Measurements from ENCODE around the gene CHORDC1.
"Not testable (repeated sequence)": the region's sequence is repeated elsewhere in the genome, so short reads cannot be mapped to it uniquely, and the experiment has no call there.

The CHORDC1 gene

GRCh38 chr11:90222459-90223247, at the start of gene CHORDC1:
TSS of gene CHORDC1 (minus strand) at chr11:90223049. CDS start at chr11:90222954, 95 bp downstream.
- DNase-seq (ENCODE audit: low read depth): peak; percentile 89

GRCh38 chr11:90257158-90257525, 34.3 kb upstream of the CHORDC1 start:
- DNase-seq (ENCODE audit: low read depth): no peak

GRCh38 chr11:90256404-90257157, 33.7 kb upstream of the CHORDC1 start:
- DNase-seq (ENCODE audit: low read depth): no peak

- no peak for DNase-seq (ENCODE audit: low read depth)
Measured at GRCh38 chr11:90254065-90254464, 31.2 kb upstream of the CHORDC1 start.

- DNase-seq (ENCODE audit: low read depth): no peak
Measured at GRCh38 chr11:90252053-90252452, 29.2 kb upstream of the CHORDC1 start.

GRCh38 chr11:90251599-90251998, 28.8 kb upstream of the CHORDC1 start:
- DNase-seq (ENCODE audit: low read depth): no peak

- DNase-seq (ENCODE audit: low read depth): no peak
Measured at GRCh38 chr11:90250970-90251369, 28.1 kb upstream of the CHORDC1 start.

GRCh38 chr11:90246468-90246867, 23.6 kb upstream of the CHORDC1 start:
- no peak for DNase-seq (ENCODE audit: low read depth)

- no peak for DNase-seq (ENCODE audit: low read depth)
Measured at GRCh38 chr11:90243534-90243933, 20.7 kb upstream of the CHORDC1 start.

GRCh38 chr11:90242894-90243416, 20.1 kb upstream of the CHORDC1 start:
- DNase-seq (ENCODE audit: low read depth): no peak

- no peak for DNase-seq (ENCODE audit: low read depth)
Measured at GRCh38 chr11:90241414-90241813, 18.6 kb upstream of the CHORDC1 start.

GRCh38 chr11:90239967-90240636, 17.3 kb upstream of the CHORDC1 start:
- not testable (repeated sequence) for DNase-seq (ENCODE audit: low read depth)

- DNase-seq (ENCODE audit: low read depth): no peak
Measured at GRCh38 chr11:90237004-90237403, 14.2 kb upstream of the CHORDC1 start.

GRCh38 chr11:90235526-90235925, 12.7 kb upstream of the CHORDC1 start:
- DNase-seq (ENCODE audit: low read depth): no peak

- DNase-seq (ENCODE audit: low read depth): no peak
Measured at GRCh38 chr11:90234977-90235376, 12.1 kb upstream of the CHORDC1 start.

GRCh38 chr11:90229791-90230190, 6.9 kb upstream of the CHORDC1 start:
- peak; percentile 44 for DNase-seq (ENCODE audit: low read depth)

GRCh38 chr11:90228056-90228455, 5.2 kb upstream of the CHORDC1 start:
- no peak for DNase-seq (ENCODE audit: low read depth)

- DNase-seq (ENCODE audit: low read depth): no peak
Measured at GRCh38 chr11:90223248-90223585, 368 bp upstream of the CHORDC1 start.

GRCh38 chr11:90221803-90222458, 918 bp downstream of the CHORDC1 start:
- DNase-seq (ENCODE audit: low read depth): no peak

GRCh38 chr11:90220391-90220790, 2.5 kb downstream of the CHORDC1 start:
- peak; percentile 66 for DNase-seq (ENCODE audit: low read depth)

- DNase-seq (ENCODE audit: low read depth): no peak
Measured at GRCh38 chr11:90219438-90219837, 3.4 kb downstream of the CHORDC1 start.

- DNase-seq (ENCODE audit: low read depth): no peak
Measured at GRCh38 chr11:90218606-90219005, 4.2 kb downstream of the CHORDC1 start.

Measured in EH (cell line).